T-helper 9 cell (primary cell): ENCODE data around the gene GRM7.

Experiments
- DNase-seq: peaks from one replicate; pipeline ENCODE4 v3.0.0-alpha.2; 2020

The GRM7 gene

DNA sequence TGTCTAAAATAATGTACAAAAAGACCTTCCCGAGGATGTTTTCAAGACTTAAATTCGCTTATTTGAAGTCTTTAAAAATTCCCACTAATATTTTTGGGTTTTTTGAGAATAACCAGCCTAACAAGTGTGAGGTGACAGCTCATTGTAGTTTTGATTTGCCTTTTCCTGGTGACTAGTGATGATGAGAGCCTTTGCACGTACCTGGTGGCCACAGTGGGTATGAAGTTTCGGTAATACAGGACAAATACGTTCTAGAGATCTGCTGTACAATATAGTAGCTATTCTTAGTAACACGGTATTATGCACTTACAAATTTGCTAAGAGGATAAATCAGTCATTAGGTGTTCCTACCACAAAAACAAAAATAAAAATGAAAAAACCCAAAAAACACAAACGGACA, 124.9 kb downstream of the GRM7 start:
- no peak for DNase-seq

DNA sequence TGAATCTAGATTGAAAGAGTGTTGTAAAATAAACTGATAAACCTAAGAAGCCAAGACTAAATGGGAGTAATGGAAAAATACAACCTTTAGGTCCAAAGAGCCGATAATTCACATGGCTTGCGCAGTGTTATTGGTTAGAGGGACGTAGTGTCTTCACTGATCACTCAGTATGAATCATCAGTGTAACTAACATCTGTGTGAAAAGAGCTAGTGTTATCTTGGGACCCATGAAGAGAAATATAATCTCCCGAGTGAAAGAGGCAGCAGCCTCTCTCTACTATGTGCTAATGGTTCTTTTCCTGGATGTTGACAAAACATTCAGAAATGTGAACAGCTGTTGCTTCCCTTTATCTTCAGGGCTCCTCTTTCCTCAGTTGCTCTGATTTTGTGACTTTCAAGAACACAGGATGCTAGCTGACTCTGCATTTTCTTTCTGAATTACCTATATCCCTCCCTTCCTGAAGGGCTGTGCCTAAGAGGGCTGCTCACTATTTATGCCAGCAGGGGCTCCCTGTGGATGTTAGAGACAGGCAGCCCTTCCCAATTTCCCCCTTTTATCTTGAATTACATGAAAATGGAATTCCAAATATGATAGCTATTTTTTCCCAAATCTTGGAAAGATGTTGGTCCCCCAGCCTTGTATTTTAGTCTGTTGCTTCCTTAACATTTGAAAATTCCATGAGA, 128.8 kb downstream of the GRM7 start:
- no peak for DNase-seq

DNA sequence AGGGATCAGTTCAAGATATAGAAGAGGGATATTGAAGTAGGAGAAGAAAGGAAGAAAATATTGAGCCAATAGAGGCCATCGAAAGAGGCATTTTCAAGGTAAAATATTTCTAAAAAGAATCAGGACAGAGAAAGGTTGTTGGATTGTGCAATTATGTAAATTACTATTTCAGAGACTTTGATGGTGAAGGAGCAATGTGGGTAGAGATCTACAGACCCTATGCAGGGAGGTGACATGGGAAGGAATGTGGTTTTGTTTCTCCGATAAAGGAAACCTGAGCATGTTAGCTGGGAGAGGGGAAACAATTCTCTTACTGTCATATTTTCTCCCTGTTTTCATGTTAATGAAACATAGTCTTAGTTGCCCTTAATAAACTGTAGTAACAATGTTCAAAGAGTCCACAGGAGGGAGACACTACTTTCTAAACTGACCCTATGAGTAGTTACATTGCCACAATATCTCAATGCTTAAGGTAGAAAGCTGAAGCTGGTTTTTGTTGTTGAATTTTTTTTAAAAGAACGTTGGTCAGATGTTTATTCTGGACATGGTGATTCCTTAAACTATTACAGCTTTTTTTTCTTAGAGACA, 133.3 kb downstream of the GRM7 start:
- DNase-seq = no peak

DNA sequence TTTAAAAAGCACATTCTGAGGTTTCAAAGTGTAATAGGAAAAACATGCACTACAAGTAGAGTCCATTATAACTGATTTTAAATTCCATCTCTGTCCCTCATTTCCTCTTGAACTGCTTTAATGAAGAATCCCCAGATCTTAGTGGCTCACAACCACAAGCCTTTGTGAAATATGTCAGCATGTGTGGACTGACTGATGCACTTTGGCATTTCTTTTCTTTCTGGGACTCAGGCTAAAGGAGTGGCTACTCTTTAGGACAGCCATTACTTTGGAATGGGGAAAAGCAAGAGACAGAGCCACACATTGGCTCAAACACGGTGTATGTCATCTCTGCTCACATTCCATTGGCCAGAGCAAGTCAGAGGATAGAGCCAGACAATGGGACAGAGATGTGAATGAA, 139.6 kb downstream of the GRM7 start:
- no peak for DNase-seq

DNA sequence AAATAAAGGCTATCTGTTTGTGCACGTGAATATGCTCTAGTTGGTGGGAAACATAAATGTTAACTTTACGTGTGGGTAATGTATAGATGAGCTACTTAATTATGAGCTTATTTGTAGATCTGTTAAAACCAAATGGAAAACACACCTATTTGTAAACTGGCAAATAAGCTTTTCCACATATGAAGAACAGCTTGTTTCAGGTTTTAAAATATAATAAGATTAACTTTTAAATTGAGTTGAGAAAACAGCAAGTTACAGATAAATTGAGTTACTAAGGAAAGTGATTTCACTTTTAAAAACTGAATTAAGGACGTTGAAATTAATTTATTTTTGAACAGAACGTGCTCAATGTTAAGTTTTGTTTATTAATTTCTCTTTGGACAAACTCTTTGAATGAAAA, 140.5 kb downstream of the GRM7 start:
- DNase-seq = no peak

DNA sequence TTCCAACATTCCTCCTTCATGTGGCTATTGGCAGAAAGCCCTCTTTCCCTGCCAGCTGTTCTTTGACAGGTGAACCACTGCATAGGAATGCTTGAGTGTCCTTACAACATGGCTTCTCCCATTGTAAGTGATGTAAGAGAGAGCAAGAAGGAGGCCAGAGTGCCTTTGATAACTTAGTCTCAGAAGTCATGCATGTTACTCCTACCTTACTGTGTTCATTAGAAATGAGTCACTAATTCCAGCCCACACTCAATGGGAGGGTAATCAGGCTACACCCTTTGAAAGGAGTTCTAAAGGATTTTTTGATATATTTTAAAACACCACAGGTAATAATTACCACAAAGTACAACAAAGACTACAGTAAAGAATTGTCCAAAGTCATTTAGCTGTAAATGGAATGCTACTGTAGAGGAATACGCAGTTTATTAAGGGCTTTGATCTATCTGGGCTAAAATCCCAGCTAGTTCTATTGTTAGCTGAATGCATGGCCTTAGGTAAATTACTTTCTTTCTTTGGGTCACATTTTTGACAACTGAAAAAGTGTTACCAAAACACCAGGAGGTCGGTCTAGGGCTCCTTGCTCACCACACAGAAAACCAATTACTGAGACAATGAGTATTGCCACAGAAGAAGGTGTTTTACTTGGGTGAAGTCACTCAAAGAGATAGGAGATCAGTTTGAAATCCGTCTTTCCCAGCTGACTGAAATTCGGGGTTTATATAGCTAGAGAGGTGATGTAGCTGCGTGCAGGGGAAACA, 154.9 kb downstream of the GRM7 start:
- no peak for DNase-seq

DNA sequence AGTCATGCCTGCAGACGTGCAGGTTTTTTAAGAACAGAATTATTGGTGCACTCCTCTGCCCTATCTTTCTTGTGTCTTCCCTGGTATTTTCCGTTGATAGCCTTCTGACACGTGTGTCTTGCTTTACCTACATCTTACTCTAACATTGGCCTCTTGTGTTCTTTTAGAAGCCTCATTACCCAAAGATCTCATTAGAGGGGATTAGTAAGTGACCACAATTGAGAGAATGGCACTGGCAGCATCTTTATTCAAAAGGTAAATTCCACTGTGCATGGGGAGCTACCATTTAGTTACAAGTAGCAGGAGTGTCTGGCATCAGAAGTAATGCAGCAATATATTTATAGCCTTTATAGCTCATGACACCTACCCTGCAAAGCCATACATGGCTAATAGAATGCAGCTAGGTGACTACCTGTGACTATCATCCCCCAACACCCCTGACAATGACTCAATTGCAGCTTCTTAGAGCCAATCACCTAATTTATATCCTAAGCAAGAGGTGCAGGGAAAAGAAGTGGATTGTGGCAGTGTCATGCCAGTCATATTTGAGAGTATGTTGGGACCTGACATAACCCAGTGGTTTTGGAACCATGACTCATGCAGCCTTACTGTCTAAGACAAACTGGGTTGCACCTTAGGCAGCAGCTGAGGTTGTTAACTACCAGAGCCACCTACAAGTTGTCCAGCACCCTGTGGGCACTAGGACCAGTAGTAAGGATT, 164.8 kb downstream of the GRM7 start:
- DNase-seq = no peak

DNA sequence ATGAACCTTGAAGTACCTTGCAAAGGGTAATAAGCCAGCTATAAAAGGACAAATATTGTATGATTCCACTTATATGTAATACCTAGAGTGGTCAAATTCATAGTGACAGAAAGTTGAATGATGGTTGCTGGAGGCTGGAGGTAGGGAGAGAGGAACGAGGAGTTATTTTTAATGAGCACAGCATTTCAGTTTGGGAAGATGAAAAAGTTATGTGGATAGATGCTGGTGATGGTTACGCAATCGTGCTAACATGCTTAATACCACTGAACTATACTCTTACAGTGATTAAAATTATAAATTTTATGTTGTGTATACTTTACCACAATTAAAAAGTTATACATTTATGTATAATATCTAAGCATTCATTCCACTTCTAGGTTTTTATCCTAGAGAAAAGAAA, 168.6 kb downstream of the GRM7 start:
- DNase-seq = no peak

DNA sequence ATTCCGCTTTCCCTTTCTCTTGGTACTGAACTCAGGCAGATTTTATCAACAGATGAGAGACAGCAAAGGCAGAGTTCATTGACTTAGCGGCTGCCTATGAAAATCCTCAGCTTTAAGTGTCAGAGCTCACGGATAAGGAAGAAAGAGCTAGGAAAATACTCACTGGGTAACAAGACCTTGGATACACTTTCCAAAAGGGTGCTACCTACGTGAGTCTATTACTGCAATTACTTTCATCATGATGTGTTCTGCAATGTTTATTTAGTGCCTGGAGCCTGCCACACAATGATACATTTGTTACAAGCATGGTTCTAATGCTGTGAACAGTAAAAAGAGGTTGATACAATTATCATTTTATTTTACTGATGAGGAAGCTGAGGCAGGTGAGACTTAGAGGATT, 177.5 kb downstream of the GRM7 start:
- DNase-seq = no peak

DNA sequence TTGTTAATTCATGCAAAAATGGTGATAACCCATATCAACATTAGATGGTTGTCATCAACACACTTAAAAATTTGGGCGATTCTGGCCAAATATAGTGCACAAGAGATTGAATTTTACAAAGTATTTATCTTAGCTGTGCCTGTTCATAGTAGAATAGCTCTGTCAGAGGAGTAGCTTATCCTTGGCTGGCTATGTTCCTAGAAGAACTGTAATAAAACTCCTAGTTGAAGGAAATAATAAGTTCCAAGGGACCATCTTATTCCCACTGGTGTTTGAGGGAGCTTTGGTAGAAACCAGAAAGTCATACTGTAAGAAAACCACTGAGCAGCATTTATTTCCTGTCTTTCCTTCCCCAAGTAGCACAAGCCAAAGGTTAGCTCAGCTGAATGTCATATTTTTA, 201.8 kb downstream of the GRM7 start:
- DNase-seq = no peak

DNA sequence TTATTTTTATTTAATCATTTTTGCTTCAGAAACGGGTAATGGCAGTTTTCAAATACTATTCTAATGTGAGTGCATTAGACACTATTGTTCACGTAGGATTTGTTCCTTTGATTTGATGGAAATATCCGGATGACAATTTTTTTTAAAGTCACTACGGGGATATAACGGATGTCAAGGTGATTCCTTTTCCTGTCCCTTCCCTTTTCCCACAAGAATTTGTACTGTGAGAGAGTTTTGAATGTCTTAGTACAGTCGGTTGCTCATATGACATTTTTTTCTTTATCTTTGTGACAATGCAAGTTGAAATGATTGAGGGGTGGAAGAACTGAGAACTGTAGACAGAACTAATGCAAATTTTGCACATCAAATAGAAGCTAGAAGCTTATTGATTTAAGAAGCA, 209.5 kb downstream of the GRM7 start:
- DNase-seq = no peak

DNA sequence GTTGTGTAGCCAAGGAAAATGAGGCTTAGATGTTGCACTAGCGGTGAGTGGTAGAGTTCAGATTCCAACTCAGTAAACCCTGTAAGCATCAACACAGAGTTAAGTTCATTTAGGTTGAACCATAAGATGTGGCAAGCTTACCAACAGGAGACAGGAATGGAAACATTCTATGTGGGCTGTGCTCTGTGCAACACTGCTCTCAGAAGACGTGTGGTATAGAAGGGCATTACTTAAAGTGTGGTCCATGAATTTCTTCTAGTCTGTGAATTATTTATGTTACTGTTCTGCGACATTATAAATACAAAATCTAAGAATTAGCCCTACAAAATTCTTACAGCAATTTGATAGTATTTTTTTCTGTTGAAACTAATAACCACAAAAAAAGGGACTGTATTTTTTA, 213.3 kb downstream of the GRM7 start:
- DNase-seq = no peak

DNA sequence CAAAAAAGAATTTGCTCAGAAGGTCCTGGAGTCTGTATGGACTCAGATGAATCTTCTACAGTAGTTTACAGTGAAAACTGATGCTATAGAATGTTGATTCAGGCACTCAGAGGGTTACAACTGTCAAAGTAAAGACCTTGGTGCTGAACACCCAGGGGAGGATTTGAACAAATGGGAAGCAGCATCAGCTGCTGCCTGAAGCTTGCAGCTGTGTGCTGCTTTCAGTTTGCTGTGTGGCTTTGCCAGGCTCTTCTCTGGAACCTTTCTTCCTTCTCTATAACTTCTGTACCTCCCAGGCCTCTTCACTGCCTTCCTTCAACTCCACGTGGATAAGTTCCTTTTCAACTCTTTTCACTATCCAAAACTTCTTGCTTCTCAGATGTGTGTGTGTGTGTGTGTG, 214.2 kb downstream of the GRM7 start:
- no peak for DNase-seq

DNA sequence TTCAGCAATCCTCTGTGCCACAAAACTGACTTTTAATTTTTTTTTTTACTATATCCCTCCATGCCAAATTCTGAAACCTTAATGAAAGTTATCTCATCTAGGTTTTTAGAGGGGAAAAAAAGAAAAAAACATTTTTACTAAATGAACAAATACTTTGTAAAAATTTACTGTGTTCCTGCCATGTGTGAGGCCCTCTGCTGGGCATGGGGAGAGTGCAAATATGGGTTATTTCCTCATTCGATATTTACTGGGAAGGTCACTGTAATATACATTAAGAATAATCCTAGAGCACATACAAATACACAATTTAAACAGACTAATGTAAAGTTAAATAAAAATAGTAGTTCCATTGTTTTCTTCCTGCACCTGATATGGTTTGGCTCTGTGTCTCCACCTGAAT, 215.0 kb downstream of the GRM7 start:
- DNase-seq = no peak

DNA sequence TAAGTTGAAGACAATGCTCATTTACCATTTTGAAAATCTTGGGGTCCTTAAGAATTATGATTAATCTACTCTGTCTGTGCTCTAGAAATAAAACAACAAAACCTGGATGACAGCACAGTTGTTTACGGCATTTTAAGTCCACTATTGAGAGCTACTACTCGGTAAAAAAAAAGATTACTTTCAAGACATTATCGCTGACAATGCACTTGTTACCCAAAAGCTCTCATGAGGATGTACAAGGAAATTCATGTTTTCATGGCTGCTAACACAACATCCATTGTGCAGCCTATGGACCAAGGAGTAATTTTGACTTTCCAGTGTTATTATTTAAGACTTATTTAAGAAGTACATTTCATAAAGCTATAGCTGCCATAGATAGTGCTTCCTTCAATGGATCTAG, 221.3 kb downstream of the GRM7 start:
- DNase-seq = no peak

DNA sequence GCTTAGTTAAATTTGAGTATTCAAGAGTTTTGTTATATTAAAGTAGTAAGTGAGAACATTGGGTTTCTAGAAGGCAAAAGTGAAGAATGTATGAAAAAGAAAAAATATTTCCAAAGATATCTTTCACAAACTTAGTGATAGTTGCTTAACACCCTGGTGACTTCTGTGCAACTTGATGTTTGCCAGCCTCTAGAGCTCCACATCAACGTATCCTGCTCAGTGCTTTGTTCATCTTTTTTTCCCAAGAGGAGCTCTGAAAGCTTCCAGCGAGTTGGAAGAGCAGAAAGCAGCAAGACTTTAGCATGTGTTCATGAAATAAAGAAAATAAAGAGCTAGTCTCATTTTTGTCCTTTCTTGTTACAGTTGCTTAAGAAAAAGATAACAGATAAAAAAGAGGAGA, 225.5 kb downstream of the GRM7 start:
- DNase-seq = no peak

DNA sequence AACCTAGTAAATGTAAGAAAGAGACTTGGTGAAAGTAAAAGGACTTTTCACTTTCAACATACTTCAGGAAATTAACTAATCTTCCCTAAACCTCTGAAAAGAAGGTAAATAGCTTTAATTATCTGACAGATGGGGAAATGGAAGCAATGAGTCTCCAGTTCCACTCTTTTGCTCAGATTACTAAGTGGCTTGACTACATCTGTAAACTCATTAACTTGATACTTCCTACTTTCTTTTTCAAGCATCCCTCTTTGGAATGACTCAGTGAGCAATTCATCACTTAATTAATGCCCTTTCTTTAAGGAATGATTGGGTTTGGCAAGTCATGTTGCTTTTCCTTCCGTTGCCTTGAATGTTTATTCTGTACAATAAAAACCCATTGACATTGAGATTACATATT, 234.2 kb downstream of the GRM7 start:
- no peak for DNase-seq

DNA sequence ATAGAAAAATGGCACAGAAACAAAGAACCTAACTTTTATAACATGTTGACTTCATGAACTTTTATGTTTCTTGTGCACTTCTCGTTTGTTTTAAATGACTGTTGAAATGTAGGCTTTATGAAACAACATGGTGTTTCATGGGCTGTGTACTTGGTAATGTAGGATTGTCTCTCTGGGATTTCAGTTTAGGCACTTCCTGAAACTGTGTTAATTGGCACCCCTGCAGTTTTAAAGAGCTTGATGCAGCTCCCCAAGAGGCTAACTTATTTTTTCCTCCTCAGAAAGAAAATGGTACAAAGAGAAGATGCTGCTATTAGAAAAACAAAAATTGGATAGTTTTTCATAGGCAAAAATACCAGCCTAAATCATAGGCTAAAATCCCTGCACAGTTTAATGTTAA, 239.2 kb downstream of the GRM7 start:
- no peak for DNase-seq

DNA sequence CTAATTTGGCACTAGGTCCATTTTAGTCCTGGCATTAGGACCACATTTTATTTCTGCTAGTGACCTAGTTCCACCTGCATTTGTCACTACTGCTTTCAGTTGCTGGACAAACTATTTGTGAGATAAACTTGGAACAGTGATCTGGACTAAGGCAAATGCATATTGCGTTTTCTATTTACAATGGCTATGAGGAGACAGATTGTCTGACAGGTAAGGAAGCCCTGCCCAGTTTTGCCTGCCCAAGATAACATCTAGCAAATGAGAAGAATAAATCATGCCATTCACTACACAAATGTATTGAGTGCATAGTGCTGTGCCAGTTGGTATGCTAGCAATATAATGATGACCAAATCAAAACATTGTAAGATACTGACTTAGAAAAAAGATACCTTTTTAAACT, 245.7 kb downstream of the GRM7 start:
- DNase-seq = no peak

DNA sequence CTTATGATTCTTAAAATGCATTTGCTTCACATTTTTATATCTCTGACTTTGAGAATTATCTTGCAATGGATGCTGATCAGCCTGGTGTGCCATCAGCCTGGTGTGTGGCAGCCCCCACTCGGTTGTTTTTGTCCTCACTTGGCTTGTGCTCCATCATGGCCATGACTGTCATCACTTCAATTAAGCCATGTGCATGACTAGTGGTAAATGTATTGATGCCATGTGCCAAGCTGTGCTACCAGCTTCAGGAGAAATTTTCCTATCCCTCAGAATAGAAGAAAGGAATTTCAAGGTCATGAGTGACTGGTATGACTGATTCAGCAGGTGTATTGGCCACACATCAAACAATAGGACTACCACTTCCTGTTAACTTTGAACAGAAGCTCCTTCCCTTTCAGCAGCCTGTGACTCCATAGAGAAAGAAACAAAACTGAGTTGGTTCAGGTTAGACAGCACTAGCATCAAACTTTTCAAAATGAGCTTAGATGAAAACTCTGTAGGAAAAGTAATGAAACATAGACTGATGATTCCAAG, 251.7 kb downstream of the GRM7 start:
- DNase-seq = no peak

DNA sequence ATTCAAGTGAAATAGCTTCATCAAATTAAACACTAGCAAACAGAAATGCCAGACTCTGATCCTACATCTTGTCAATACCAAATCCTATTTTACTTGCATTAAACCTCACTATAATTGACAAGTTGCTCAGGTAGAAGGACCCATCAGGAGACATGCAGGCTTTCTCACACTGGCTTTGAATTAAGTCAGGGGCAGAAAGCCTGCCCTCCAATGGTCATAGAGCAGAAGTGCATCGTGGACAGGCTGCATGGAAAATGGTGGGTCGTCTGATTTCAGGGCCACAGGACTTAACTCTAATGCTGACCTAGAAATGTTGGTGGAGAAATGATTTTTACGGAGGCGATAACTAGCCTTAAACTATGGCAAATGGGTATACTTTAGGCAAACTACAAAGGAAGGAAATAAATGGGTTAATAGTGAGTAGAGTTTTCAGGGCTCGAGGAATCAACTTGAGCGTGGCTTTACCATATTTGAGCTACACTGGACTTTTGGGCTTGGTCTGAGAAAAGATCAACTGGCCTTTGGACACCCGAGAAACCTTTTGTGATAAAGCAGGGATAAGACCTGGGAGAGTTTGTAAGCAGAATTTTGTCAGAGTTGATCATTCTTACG, 283.9 kb downstream of the GRM7 start:
- no peak for DNase-seq

DNA sequence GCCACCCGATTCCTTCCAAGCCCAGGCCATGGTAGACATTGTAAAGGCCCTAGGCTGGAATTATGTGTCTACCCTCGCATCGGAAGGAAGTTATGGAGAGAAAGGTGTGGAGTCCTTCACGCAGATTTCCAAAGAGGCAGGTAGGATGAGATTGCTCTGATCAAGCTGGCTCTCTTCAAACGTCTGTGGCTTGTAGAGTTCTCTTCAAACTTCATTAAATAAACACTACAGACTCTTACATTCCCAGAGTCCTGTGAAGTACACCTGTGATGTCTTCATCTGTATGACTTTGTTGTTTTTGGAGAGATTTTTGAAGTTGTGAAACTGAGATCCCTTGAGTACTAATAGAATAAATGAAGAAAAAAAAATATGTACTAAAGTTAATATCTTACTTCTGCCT, 285.6 kb downstream of the GRM7 start:
- DNase-seq = no peak

DNA sequence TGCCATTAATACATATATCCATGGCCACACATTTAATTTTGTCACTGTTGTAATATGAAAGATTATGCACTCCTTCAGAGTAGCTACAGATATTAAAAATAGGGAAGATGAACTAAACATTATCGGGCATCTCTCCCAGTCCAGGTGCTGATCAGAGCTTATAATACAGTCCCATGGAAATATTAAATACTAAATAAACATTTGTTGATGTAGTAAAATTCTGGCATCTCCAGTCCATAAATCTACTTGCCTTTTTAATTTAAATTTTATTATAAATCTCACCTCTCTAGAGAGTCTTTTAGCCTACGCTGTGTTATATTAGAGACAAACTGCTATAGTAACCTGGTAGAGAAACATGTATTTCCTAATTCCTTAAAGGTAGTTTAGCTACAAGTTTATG, 297.6 kb downstream of the GRM7 start:
- DNase-seq = no peak
